Hepatocyte (in vitro differentiated cells): ENCODE data around the gene BCO1. TPM values are rescaled to one million over a fixed set of nuclear protein-coding genes. Genes with fewer than 3 reads are reported as not detected.

ENCODE experiments used
- DNase-seq: peaks from one replicate; pipeline ENCODE4 v3.0.0-alpha.2; 2016; ENCODE audit warnings: low spot score
- H2AFZ ChIP-seq: fragments of 200-600 bp; sonication (generic); 2 replicates; pipeline ENCODE4 v1.6.0; 2016; ENCODE audit warnings: antibody characterized with exemption, mild to moderate bottlenecking
- H3K27ac ChIP-seq: fragments of 200-600 bp; sonication (generic); 2 replicates; pipeline ENCODE4 v1.5.1; 2016; ENCODE audit warnings: mild to moderate bottlenecking
- H3K27me3 ChIP-seq: fragments of 200-600 bp; sonication (generic); 2 replicates; pipeline ENCODE4 v1.6.1; 2016
- H3K36me3 ChIP-seq: fragments of 200-600 bp; sonication (generic); replicated peaks from 2 replicates; pipeline ENCODE4 v1.5.1; 2016; ENCODE audit warnings: low read depth; ENCODE audit not compliant: insufficient read depth
- H3K4me1 ChIP-seq: fragments of 200-600 bp; sonication (generic); 2 replicates; pipeline ENCODE4 v1.5.1; 2016; ENCODE audit warnings: mild to moderate bottlenecking, moderate library complexity; ENCODE audit not compliant: insufficient read depth
- H3K4me2 ChIP-seq: fragments of 200-600 bp; sonication (generic); 2 replicates; pipeline ENCODE4 v1.6.0; 2016
- H3K4me3 ChIP-seq: fragments of 200-600 bp; sonication (generic); 2 replicates; pipeline ENCODE4 v1.5.1; 2016; ENCODE audit warnings: mild to moderate bottlenecking
- H3K79me2 ChIP-seq: fragments of 200-600 bp; sonication (generic); 2 replicates; pipeline ENCODE4 v1.6.0; 2017; ENCODE audit warnings: mild to moderate bottlenecking
- H3K9me2 ChIP-seq: fragments of 200-600 bp; sonication (generic); replicated peaks from 2 replicates; pipeline ENCODE4 v1.6.0; 2017; ENCODE audit warnings: mild to moderate bottlenecking; ENCODE audit not compliant: insufficient read depth
- H3K9me3 ChIP-seq: fragments of 200-600 bp; sonication (generic); 2 replicates; pipeline ENCODE4 v1.5.1; 2016; ENCODE audit warnings: low read depth, mild to moderate bottlenecking
- H4K20me1 ChIP-seq: fragments of 200-600 bp; sonication (generic); 2 replicates; pipeline ENCODE4 v1.6.0; 2016; ENCODE audit warnings: mild to moderate bottlenecking; ENCODE audit not compliant: insufficient read depth, poor library complexity, severe bottlenecking
- EZH2 ChIP-seq: fragments of 200-600 bp; sonication (generic); IDR thresholded peaks from 2 replicates; pipeline ENCODE4 v1.6.1; 2016; ENCODE audit warnings: antibody characterized with exemption, mild to moderate bottlenecking, borderline replicate concordance
- EZH2phosphoT487 ChIP-seq: fragments of 200-600 bp; sonication (generic); IDR thresholded peaks from one replicate; pipeline ENCODE4 v1.6.1; 2018; ENCODE audit warnings: antibody characterized with exemption, mild to moderate bottlenecking, low read depth, moderate library complexity; ENCODE audit not compliant: unreplicated experiment, severe bottlenecking
- WGBS: methylation state at CpG from one replicate; pipeline ENCODE4 v1.1.6; 2016; ENCODE audit warnings: low lambda C conversion rate; ENCODE audit errors: missing lambda C conversion rate; 5-methylcytosine and 5-hydroxymethylcytosine counted together
- polyA plus RNA-seq: library from polyadenylated mRNA; unstranded; fragments of >200 nt; fragmentation: Nextera tagmentation; extraction: Ambion mirVana; gene quantifications from 2 replicates; pipeline ENCODE4 v1.2.1, GENCODE V29; 2016
- total RNA-seq: library from RNA; depleted of rRNA; stranded (reverse); fragments of >200 nt; gene quantifications from 2 replicates; pipeline ENCODE4 v1.2.3, GENCODE V29; 2014
- TF ChIP-seq, protein P1 (sequence below): fragments of 200-600 bp; sonication (generic); IDR thresholded peaks from 2 replicates; pipeline ENCODE4 v1.5.1; 2016; ENCODE audit warnings: antibody characterized with exemption, mild to moderate bottlenecking; ENCODE audit not compliant: poor library complexity

Gene BCO1
- total and polyA plus RNA-seq, 2 experiments from 2014 or later = 1.6 to 2.4 TPM

DNA sequence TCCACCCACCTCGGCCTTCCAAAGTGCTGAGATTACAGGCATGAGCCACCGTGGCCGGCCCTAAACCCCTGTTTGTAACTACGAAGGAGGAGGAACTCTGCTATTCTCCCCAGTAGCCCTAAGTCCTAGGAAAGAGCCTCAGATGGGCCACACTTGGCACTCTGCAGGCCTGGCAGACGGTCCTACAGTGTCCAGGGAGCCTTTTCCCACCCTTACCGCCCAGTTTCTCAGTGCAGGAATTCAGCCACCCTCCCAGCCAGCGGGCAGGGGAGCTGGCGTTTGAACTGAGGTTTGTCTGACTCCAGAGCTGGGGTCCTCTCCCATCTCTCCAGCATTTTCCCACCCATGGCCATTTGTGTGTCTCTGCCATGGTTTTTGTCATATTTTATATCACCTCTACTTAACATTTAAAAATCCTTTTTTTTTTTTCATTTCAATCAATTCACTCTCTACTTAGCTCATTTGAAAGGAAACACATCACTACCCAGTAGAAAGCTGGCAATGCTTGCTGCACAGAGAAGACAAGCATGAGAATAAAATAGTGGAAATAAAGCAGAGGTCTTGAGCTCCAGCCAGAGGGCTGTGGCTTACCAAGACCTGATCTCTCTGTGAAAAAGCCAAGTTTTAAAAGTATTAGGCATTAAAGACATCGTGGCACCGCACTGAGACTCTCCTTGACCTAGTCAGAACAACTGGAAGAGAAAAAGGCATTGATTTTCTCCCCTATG is 34.9 kb downstream of the BCO1 start:
- no peaks in the 10 kb centered on the region for H4K20me1 ChIP-seq
- TF ChIP-seq EZH2 (no peak), EZH2phosphoT487 (no peak)
- TF ChIP-seq, protein P1, sequence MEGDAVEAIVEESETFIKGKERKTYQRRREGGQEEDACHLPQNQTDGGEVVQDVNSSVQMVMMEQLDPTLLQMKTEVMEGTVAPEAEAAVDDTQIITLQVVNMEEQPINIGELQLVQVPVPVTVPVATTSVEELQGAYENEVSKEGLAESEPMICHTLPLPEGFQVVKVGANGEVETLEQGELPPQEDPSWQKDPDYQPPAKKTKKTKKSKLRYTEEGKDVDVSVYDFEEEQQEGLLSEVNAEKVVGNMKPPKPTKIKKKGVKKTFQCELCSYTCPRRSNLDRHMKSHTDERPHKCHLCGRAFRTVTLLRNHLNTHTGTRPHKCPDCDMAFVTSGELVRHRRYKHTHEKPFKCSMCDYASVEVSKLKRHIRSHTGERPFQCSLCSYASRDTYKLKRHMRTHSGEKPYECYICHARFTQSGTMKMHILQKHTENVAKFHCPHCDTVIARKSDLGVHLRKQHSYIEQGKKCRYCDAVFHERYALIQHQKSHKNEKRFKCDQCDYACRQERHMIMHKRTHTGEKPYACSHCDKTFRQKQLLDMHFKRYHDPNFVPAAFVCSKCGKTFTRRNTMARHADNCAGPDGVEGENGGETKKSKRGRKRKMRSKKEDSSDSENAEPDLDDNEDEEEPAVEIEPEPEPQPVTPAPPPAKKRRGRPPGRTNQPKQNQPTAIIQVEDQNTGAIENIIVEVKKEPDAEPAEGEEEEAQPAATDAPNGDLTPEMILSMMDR = no peak
- H3K4me2 ChIP-seq = peak overlapping the region; percentile 2
- 86% methylated on average over 10 of the region's 10 CpGs for WGBS
- H3K27me3 ChIP-seq = no peaks in the 10 kb centered on the region
- no peaks in the 10 kb centered on the region for H3K36me3 ChIP-seq
- no peaks in the 10 kb centered on the region for H3K9me3 ChIP-seq
- H3K9me2 ChIP-seq = no peaks in the 10 kb centered on the region
- H3K79me2 ChIP-seq = no peaks in the 10 kb centered on the region
- H3K27ac ChIP-seq = peak overlapping the region; percentile 96
- H2AFZ ChIP-seq = no peak overlapping the region
- DNase-seq = no peak
- H3K4me3 ChIP-seq = no peak overlapping the region
- peaks cover 38% of the 10 kb centered on the region for H3K4me1 ChIP-seq

DNA sequence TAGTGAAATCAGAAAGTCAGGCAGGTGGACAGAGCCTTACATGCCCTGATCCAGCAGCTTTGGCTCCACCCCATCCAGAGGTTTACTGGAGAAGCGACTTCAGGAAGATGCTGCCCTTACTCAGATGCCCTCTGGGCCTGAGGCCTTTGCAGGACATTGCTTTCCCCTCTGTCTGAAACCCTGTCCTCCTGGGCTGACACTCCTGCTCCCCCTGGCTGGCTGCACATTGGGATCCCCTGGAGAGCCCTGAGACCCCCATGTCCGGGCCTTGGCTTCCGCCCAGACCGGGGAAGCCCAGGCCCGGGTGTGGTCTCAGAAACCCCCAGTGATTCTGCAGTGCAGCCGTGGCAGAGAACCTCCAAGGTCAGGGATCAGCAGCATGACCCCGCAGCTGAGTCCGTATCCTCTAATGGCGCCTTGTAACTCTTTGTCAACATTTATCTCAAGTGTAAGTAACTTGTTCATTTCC is 36.6 kb downstream of the BCO1 start:
- Histone ChIP-seq H3K4me3 (no peak overlapping the region), H2AFZ (no peak overlapping the region), H3K36me3 (no peaks in the 10 kb centered on the region), H3K9me3 (no peaks in the 10 kb centered on the region), H3K79me2 (no peaks in the 10 kb centered on the region), H3K4me2 (no peak overlapping the region), H4K20me1 (no peaks in the 10 kb centered on the region), H3K27me3 (no peaks in the 10 kb centered on the region), H3K4me1 (peaks cover 38% of the 10 kb centered on the region), H3K9me2 (no peaks in the 10 kb centered on the region), H3K27ac (peak overlapping the region; percentile 96)
- DNase-seq = peak; percentile 25
- no peak for TF ChIP-seq EZH2
- no peak for TF ChIP-seq EZH2phosphoT487
- TF ChIP-seq, protein P1 = no peak
- WGBS = 79% methylated on average over 9 of the region's 9 CpGs

DNA sequence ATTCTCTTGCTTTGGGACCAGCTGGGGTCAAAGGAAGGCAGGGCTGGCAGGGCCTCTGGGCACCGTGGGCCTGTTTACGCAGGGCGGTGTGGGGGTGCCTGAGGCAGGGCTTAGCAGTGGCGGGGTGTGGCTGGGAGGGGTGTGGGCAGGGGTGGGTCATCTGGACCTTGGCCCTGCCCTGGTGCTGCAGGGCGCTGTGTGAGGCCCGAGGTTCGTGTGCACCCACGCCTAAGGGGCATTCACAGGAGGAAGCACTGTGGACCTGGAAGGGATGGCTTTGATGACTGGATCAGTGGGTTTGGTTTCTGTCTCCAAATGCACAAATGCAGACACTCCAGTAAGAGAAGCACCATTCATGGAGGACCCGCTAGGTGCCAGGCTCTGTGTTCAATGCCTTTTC is 37.3 kb downstream of the BCO1 start:
- H3K79me2 ChIP-seq = no peaks in the 10 kb centered on the region
- no peaks in the 10 kb centered on the region for H3K36me3 ChIP-seq
- no peaks in the 10 kb centered on the region for H3K9me2 ChIP-seq
- no peaks in the 10 kb centered on the region for H3K9me3 ChIP-seq
- H3K27me3 ChIP-seq = no peaks in the 10 kb centered on the region
- peak; percentile 45 for DNase-seq
- TF ChIP-seq EZH2 (no peak), EZH2phosphoT487 (no peak)
- TF ChIP-seq, protein P1 = no peak
- H2AFZ ChIP-seq = no peak overlapping the region
- H3K4me1 ChIP-seq = peaks cover 38% of the 10 kb centered on the region
- H3K4me2 ChIP-seq = no peak overlapping the region
- WGBS = 88% methylated on average over 6 of the region's 9 CpGs
- no peaks in the 10 kb centered on the region for H4K20me1 ChIP-seq
- no peak overlapping the region for H3K4me3 ChIP-seq
- peak overlapping the region; percentile 96 for H3K27ac ChIP-seq
